Neural cell (in vitro differentiated cells): ENCODE measurements around the gene CABLES1.

Source experiments
- EP300 ChIP-seq: fragments of 450-650 bp; conservative IDR thresholded peaks from 2 replicates; pipeline ENCODE4 v1.6.1; 2014; ENCODE audit warnings: antibody characterized with exemption, mild to moderate bottlenecking, moderate library complexity; ENCODE audit not compliant: poor library complexity, severe bottlenecking
- EZH2 ChIP-seq: fragments of 200-600, 300-800 bp; shearing (Covaris generic), sonication (generic); IDR thresholded peaks from 2 replicates; pipeline ENCODE4 v1.6.1; 2014; ENCODE audit warnings: antibody characterized with exemption, low read length, borderline replicate concordance, mild to moderate bottlenecking; ENCODE audit not compliant: insufficient read depth, poor library complexity, severe bottlenecking
- MXI1 ChIP-seq: fragments of 450-650 bp; conservative IDR thresholded peaks from 2 replicates; pipeline ENCODE4 v1.6.1; 2014; ENCODE audit warnings: antibody characterized with exemption, mild to moderate bottlenecking; ENCODE audit not compliant: poor library complexity, severe bottlenecking
- POLR2AphosphoS5 ChIP-seq: IDR thresholded peaks from 2 replicates; pipeline ENCODE4 v1.6.1; 2012
- RAD21 ChIP-seq: fragments of 450-650 bp; conservative IDR thresholded peaks from 2 replicates; pipeline ENCODE4 v1.6.1; 2014; ENCODE audit warnings: antibody characterized with exemption, mild to moderate bottlenecking, moderate library complexity
- SMC3 ChIP-seq: fragments of 450-650 bp; conservative IDR thresholded peaks from 2 replicates; pipeline ENCODE4 v1.6.1; 2014; ENCODE audit warnings: antibody characterized with exemption, mild to moderate bottlenecking, moderate library complexity; ENCODE audit not compliant: poor library complexity
- TAF1 ChIP-seq: IDR thresholded peaks from 2 replicates; pipeline ENCODE4 v1.6.1; 2012; ENCODE audit warnings: low read depth
- TF ChIP-seq, protein P1 (sequence below): fragments of 450-650 bp; IDR thresholded peaks from 2 replicates; pipeline ENCODE4 v1.5.1; 2014; ENCODE audit warnings: antibody characterized with exemption, mild to moderate bottlenecking, moderate library complexity; ENCODE audit not compliant: poor library complexity, severe bottlenecking
- TF ChIP-seq, protein P2 (sequence below): IDR thresholded peaks from 2 replicates; pipeline ENCODE4 v1.6.1; 2012; ENCODE audit warnings: borderline replicate concordance

DNA sequence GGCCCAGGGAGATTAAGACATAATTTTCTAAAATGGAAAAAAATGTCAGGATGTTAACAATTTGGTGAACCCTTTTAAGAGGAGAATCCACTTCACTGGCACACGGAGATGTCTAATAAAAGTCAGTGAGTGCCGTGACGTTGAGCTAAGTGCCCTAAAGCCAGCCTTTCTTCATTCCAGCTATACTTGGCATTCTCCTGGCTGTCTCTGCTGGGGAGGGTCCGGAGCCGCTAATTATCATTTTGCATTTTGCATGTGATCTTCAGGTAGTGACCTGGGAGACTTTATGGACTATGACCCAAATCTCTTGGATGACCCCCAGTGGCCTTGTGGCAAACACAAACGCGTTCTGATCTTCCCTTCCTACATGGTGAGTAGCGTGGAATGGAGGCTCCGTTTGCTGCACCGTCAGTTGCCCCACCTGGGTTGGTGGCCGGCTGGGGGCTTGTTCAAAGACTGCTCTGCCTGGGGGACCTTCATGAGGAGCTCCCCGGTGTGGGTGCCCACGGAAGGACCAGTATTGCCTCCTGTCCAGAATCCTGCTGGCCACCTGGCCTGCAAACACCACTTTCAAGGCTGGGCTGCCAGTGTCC lies 101.7 kb downstream of the CABLES1 start:
- no peak for TF ChIP-seq POLR2AphosphoS5
- TF ChIP-seq, protein P1, sequence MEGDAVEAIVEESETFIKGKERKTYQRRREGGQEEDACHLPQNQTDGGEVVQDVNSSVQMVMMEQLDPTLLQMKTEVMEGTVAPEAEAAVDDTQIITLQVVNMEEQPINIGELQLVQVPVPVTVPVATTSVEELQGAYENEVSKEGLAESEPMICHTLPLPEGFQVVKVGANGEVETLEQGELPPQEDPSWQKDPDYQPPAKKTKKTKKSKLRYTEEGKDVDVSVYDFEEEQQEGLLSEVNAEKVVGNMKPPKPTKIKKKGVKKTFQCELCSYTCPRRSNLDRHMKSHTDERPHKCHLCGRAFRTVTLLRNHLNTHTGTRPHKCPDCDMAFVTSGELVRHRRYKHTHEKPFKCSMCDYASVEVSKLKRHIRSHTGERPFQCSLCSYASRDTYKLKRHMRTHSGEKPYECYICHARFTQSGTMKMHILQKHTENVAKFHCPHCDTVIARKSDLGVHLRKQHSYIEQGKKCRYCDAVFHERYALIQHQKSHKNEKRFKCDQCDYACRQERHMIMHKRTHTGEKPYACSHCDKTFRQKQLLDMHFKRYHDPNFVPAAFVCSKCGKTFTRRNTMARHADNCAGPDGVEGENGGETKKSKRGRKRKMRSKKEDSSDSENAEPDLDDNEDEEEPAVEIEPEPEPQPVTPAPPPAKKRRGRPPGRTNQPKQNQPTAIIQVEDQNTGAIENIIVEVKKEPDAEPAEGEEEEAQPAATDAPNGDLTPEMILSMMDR = no peak
- TF ChIP-seq TAF1 = no peak
- TF ChIP-seq SMC3 = no peak
- no peak for TF ChIP-seq RAD21
- TF ChIP-seq, protein P2, sequence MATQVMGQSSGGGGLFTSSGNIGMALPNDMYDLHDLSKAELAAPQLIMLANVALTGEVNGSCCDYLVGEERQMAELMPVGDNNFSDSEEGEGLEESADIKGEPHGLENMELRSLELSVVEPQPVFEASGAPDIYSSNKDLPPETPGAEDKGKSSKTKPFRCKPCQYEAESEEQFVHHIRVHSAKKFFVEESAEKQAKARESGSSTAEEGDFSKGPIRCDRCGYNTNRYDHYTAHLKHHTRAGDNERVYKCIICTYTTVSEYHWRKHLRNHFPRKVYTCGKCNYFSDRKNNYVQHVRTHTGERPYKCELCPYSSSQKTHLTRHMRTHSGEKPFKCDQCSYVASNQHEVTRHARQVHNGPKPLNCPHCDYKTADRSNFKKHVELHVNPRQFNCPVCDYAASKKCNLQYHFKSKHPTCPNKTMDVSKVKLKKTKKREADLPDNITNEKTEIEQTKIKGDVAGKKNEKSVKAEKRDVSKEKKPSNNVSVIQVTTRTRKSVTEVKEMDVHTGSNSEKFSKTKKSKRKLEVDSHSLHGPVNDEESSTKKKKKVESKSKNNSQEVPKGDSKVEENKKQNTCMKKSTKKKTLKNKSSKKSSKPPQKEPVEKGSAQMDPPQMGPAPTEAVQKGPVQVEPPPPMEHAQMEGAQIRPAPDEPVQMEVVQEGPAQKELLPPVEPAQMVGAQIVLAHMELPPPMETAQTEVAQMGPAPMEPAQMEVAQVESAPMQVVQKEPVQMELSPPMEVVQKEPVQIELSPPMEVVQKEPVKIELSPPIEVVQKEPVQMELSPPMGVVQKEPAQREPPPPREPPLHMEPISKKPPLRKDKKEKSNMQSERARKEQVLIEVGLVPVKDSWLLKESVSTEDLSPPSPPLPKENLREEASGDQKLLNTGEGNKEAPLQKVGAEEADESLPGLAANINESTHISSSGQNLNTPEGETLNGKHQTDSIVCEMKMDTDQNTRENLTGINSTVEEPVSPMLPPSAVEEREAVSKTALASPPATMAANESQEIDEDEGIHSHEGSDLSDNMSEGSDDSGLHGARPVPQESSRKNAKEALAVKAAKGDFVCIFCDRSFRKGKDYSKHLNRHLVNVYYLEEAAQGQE = no peak
- TF ChIP-seq EZH2 = no peak
- TF ChIP-seq EP300 = no peak
- no peak for TF ChIP-seq MXI1
